H9 (cell line): ENCODE data around the gene PREB. TPM values are rescaled to one million over a fixed set of nuclear protein-coding genes. Genes with fewer than 3 reads are reported as not detected.
A peak's percentile ranks its signal among the peaks of the same experiment; 100 is the strongest.

Experiments
- DNase-seq: peaks from one replicate; pipeline ENCODE4 v3.0.0-alpha.2; 2017
- H2AFZ ChIP-seq: one replicate; pipeline ENCODE4 v1.6.1; 2013; ENCODE audit warnings: mild to moderate bottlenecking, low read length, control low read depth, moderate library complexity
- H2AK5ac ChIP-seq: 2 replicates; pipeline ENCODE4 v1.6.1; 2013; ENCODE audit warnings: low read length, control low read depth, mixed read lengths; ENCODE audit not compliant: insufficient read length
- H2BK120ac ChIP-seq: one replicate; pipeline ENCODE4 v1.6.1; 2013; ENCODE audit warnings: low read depth, mild to moderate bottlenecking, low read length, control low read depth, inconsistent platforms; ENCODE audit not compliant: poor library complexity, severe bottlenecking
- H2BK12ac ChIP-seq: 2 replicates; pipeline ENCODE4 v1.6.1; 2013; ENCODE audit warnings: low read length, control low read depth, mixed read lengths, low read depth; ENCODE audit not compliant: insufficient read length
- H2BK15ac ChIP-seq: 2 replicates; pipeline ENCODE4 v1.6.1; 2013; ENCODE audit warnings: low read depth, low read length, control low read depth
- H2BK20ac ChIP-seq: one replicate; pipeline ENCODE4 v1.6.1; 2013; ENCODE audit warnings: low read depth, mild to moderate bottlenecking, low read length, control low read depth, inconsistent platforms; ENCODE audit not compliant: poor library complexity, severe bottlenecking
- H2BK5ac ChIP-seq: 2 replicates; pipeline ENCODE4 v1.6.1; 2013; ENCODE audit warnings: low read length, control low read depth, mixed read lengths; ENCODE audit not compliant: insufficient read length
- H3K14ac ChIP-seq: 2 replicates; pipeline ENCODE4 v1.6.1; 2013; ENCODE audit warnings: low read length, control low read depth; ENCODE audit not compliant: insufficient read depth
- H3K18ac ChIP-seq: 2 replicates; pipeline ENCODE4 v1.6.1; 2013; ENCODE audit warnings: low read depth, mild to moderate bottlenecking, mixed read lengths, low read length, control low read depth; ENCODE audit not compliant: insufficient read length
- H3K23ac ChIP-seq: 2 replicates; pipeline ENCODE4 v1.6.1; 2013; ENCODE audit warnings: low read length, control low read depth, mixed read lengths, low read depth; ENCODE audit not compliant: insufficient read length
- H3K23me2 ChIP-seq: 2 replicates; pipeline ENCODE4 v1.6.1; 2013; ENCODE audit warnings: low read depth, mild to moderate bottlenecking, mixed read lengths, low read length, control low read depth; ENCODE audit not compliant: insufficient read length, poor library complexity, severe bottlenecking
- H3K27ac ChIP-seq: 2 replicates; pipeline ENCODE4 v1.5.1; 2013; ENCODE audit warnings: low read length, control low read depth, mixed read lengths, low read depth; ENCODE audit not compliant: insufficient read length
- H3K27me3 ChIP-seq: 2 replicates; pipeline ENCODE4 v1.6.1; 2013; ENCODE audit warnings: low read length, control low read depth, inconsistent platforms; ENCODE audit not compliant: insufficient read depth
- H3K4ac ChIP-seq: 2 replicates; pipeline ENCODE4 v1.6.1; 2013; ENCODE audit warnings: low read depth, mild to moderate bottlenecking, control low read depth, inconsistent platforms, low read length, moderate library complexity
- H3K4me1 ChIP-seq: 2 replicates; pipeline ENCODE4 v1.6.1; 2013; ENCODE audit warnings: low read length, control low read depth, inconsistent platforms; ENCODE audit not compliant: insufficient read depth
- H3K4me2 ChIP-seq: 2 replicates; pipeline ENCODE4 v1.6.1; 2013; ENCODE audit warnings: low read length, control low read depth, mixed read lengths; ENCODE audit not compliant: insufficient read length, insufficient read depth
- H3K56ac ChIP-seq: 2 replicates; pipeline ENCODE4 v1.6.1; 2013; ENCODE audit warnings: low read depth, mild to moderate bottlenecking, mixed read lengths, low read length, control low read depth; ENCODE audit not compliant: insufficient read length
- H3K79me1 ChIP-seq: 2 replicates; pipeline ENCODE4 v1.6.1; 2013; ENCODE audit warnings: low read depth, mild to moderate bottlenecking, moderate library complexity, low read length, control low read depth, inconsistent platforms; ENCODE audit not compliant: insufficient read depth, poor library complexity, severe bottlenecking
- H3K79me2 ChIP-seq: 2 replicates; pipeline ENCODE4 v1.6.1; 2013; ENCODE audit warnings: low read length, control low read depth, inconsistent platforms; ENCODE audit not compliant: insufficient read depth
- H3K9ac ChIP-seq: 2 replicates; pipeline ENCODE4 v1.6.1; 2013; ENCODE audit warnings: low read length, control low read depth, mixed read lengths; ENCODE audit not compliant: insufficient read length; ENCODE audit errors: extremely low read depth
- H3K9me3 ChIP-seq: one replicate; pipeline ENCODE4 v1.6.1; 2013; ENCODE audit warnings: low read depth, low read length, inconsistent platforms; ENCODE audit not compliant: control insufficient read depth
- H3T11ph ChIP-seq: one replicate; pipeline ENCODE4 v1.6.1; 2013; ENCODE audit warnings: mild to moderate bottlenecking, low read length, control low read depth, inconsistent platforms
- H4K20me1 ChIP-seq: one replicate; pipeline ENCODE4 v1.6.1; 2013; ENCODE audit not compliant: control insufficient read depth, insufficient read length, insufficient read depth
- H4K5ac ChIP-seq: 2 replicates; pipeline ENCODE4 v1.6.1; 2013; ENCODE audit warnings: low read depth, mild to moderate bottlenecking, mixed read lengths, low read length, control low read depth; ENCODE audit not compliant: insufficient read length
- H4K8ac ChIP-seq: replicated peaks from 2 replicates; pipeline ENCODE4 v1.6.1; 2013; ENCODE audit warnings: low read length, control low read depth, mixed read lengths, low read depth; ENCODE audit not compliant: insufficient read length
- H4K91ac ChIP-seq: 2 replicates; pipeline ENCODE4 v1.6.1; 2013; ENCODE audit warnings: low read depth, mild to moderate bottlenecking, moderate library complexity, mixed read lengths, low read length, control low read depth; ENCODE audit not compliant: insufficient read length
- H3K27ac Mint-ChIP-seq, 3 experiments: 2 replicates in 2 of 3; 3 replicates in 1 of 3; pipeline ENCODE4 v1.8.0; 2020 to 2021; ENCODE audit warnings: mixed read lengths in 3 of 3, mild to moderate bottlenecking in 1 of 3, moderate library complexity in 1 of 3
- H3K27me3 Mint-ChIP-seq: 2 replicates; pipeline ENCODE4 v1.8.0; 2021; ENCODE audit warnings: low read depth, mild to moderate bottlenecking, moderate library complexity, mixed read lengths
- H3K36me3 Mint-ChIP-seq, 3 experiments: 2 replicates in 2 of 3; 3 replicates in 1 of 3; pipeline ENCODE4 v1.8.0; 2020 to 2021; ENCODE audit warnings: low read depth in 3 of 3, mixed read lengths in 3 of 3; ENCODE audit not compliant: insufficient read depth in 1 of 3
- H3K4me1 Mint-ChIP-seq, 2 experiments: 2 replicates each; pipeline ENCODE4 v1.8.0; 2020; ENCODE audit warnings: mixed read lengths in 2 of 2
- H3K4me3 Mint-ChIP-seq, 2 experiments: 2 replicates in 1 of 2; 3 replicates in 1 of 2; pipeline ENCODE4 v1.8.0; 2020 to 2021; ENCODE audit warnings: mild to moderate bottlenecking in 2 of 2, mixed read lengths in 2 of 2, moderate library complexity in 1 of 2
- H3K9me3 Mint-ChIP-seq, 2 experiments: 2 replicates in 1 of 2; 3 replicates in 1 of 2; pipeline ENCODE4 v1.8.0; 2020; ENCODE audit warnings: mild to moderate bottlenecking in 2 of 2, mixed read lengths in 2 of 2, moderate library complexity in 1 of 2
- CTCF ChIP-seq: fragments of 200-600 bp; sonication (generic); conservative IDR thresholded peaks from 3 replicates; pipeline ENCODE4 v1.8.0; 2021; ENCODE audit warnings: antibody characterized with exemption, mild to moderate bottlenecking
- WGBS: extraction: QIAGEN DNeasy Blood & Tissue Kit; methylation state at CpG from one replicate; pipeline ENCODE4 v1.1.7; 2013; ENCODE audit warnings: missing lambda C conversion rate, low lambda C conversion rate, mixed read lengths; ENCODE audit not compliant: insufficient read length; ENCODE audit errors: extremely low coverage; 5-methylcytosine and 5-hydroxymethylcytosine counted together
- total RNA-seq: library from RNA; stranded (reverse); gene quantifications from 2 replicates; pipeline ENCODE4 v1.2.1, GENCODE V29; 2021

PREB gene
- total RNA-seq, 1 experiment from 2014 or later, result 43.6 TPM

DNA sequence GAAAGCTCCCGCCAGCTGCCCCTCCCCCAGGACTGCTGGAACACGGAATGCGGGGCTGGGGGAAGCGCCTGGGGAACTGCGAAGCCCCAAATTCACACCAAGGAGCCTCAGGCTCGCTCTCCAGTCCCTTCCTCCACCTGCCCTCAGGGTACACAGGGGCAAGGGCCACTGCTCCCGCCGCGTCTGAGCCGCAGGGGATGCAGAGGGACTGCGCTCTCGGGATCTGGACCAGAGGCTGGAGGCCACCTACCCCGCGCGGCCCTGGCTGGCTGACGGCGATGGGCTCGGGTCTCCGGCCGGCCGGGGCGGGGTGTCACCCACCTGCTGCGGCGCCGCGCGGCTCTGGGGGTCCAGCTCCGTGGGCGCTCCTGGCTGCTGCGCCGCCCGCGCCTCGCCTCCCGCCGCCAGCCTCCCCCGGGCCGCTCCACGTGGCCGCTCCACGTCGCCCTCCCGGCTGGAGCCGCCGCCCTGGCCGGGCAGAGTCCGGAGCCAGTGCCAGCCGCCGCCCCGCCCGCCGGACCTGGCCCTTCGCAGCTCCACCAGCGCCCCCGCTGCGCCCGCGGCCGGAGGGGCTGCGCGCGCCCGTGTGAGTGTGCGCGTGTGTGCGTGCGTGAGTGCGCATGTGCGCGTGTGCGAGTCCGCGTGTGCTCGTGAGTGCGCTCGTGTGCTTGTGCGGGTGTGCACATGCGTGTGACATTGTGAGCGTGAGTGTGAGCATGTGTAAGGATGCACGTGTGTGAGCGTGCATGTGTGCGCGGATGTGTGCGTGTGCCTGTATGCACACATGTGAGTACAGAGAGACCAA lies 15.7 kb downstream of the PREB start, which contains the start of gene CGREF1:
Gene CGREF1, minus strand, starts transcription at position 604 of the 805 bp plus-strand sequence. CDS start 14,762 bp downstream, outside the sequence.
- H3K4me2 ChIP-seq, result peak within 1 kb of the TSS; percentile 62
- no peak within 1 kb of the TSS for H2AFZ ChIP-seq
- H3K23me2 ChIP-seq, result peaks cover 8% of the 10 kb centered on the region
- H2BK120ac ChIP-seq, result no peak within 1 kb of the TSS
- no peaks in the 10 kb centered on the region for H3K9me3 ChIP-seq
- H2BK5ac ChIP-seq, result no peak within 1 kb of the TSS
- WGBS, result no CpG with 5 or more reads among the region's 84 CpGs
- H4K91ac ChIP-seq, result no peak within 1 kb of the TSS
- Mint-ChIP-seq H3K4me1 (peaks cover 13 to 15% of the 10 kb centered on the region in 2 experiments), H3K36me3 (no peaks in the 10 kb centered on the region; a peak in 3 of 7 replicates), H3K27me3 (peaks cover 67% of the 10 kb centered on the region), H3K27ac (no peak within 1 kb of the TSS; a peak in 1 of 7 replicates), H3K9me3 (no peaks in the 10 kb centered on the region; a peak in 1 of 5 replicates), H3K4me3 (peak within 1 kb of the TSS; percentile 67 to 83)
- H3K4me1 ChIP-seq, result peaks cover 2% of the 10 kb centered on the region
- peak; percentile 46 for DNase-seq
- no peak within 1 kb of the TSS for H4K8ac ChIP-seq
- H3T11ph ChIP-seq, result no peak within 1 kb of the TSS
- H3K27me3 ChIP-seq, result peaks cover 14% of the 10 kb centered on the region; the same call in 1 of the 2 replicates
- no peak within 1 kb of the TSS for H2BK12ac ChIP-seq
- H4K5ac ChIP-seq, result no peak within 1 kb of the TSS
- no peak within 1 kb of the TSS for H3K9ac ChIP-seq
- H2AK5ac ChIP-seq, result no peak within 1 kb of the TSS
- H3K14ac ChIP-seq, result peak within 1 kb of the TSS; percentile 71
- H3K4ac ChIP-seq, result no peak within 1 kb of the TSS
- H2BK15ac ChIP-seq, result no peak within 1 kb of the TSS
- H3K23ac ChIP-seq, result no peak within 1 kb of the TSS
- H4K20me1 ChIP-seq, result peaks cover 2% of the 10 kb centered on the region
- no peaks in the 10 kb centered on the region for H3K79me1 ChIP-seq
- TF ChIP-seq CTCF, result no peak
- no peak within 1 kb of the TSS for H2BK20ac ChIP-seq
- H3K18ac ChIP-seq, result no peak within 1 kb of the TSS
- H3K56ac ChIP-seq, result no peak within 1 kb of the TSS
- no peaks in the 10 kb centered on the region for H3K79me2 ChIP-seq
- H3K27ac ChIP-seq, result no peak within 1 kb of the TSS
